K562 (cell line): ENCODE measurements around the gene CCK. TPM values are rescaled to one million over a fixed set of nuclear protein-coding genes. Genes with fewer than 3 reads are reported as not detected.
A peak's percentile ranks its signal among the peaks of the same experiment; 100 is the strongest.

Source experiments
- ASH1L ChIP-seq: fragments of 450-650 bp; IDR thresholded peaks from 2 replicates; pipeline ENCODE4 v1.6.1; 2018; ENCODE audit warnings: borderline replicate concordance, mild to moderate bottlenecking, low read depth; ENCODE audit not compliant: partially characterized antibody
- BRF1 ChIP-seq: IDR thresholded peaks from 3 replicates; pipeline ENCODE4 v1.6.1; 2011; ENCODE audit warnings: borderline replicate concordance, mild to moderate bottlenecking; ENCODE audit not compliant: insufficient read length; ENCODE audit errors: extremely low read depth
- CAMTA2 ChIP-seq: fragments of 250-450 bp; sonication (Bioruptor Pico); conservative IDR thresholded peaks from 2 replicates; pipeline ENCODE4 v1.5.1; 2022
- HNRNPLL ChIP-seq: fragments of 200-400 bp; formaldehyde crosslinking; IDR thresholded peaks from 2 replicates; pipeline ENCODE4 v1.6.1; 2017; ENCODE audit warnings: low read length, low read depth, mild to moderate bottlenecking; ENCODE audit not compliant: poor library complexity, severe bottlenecking
- L3MBTL2 ChIP-seq: fragments of 450-650 bp; IDR thresholded peaks from 2 replicates; pipeline ENCODE4 v1.6.1; 2016; ENCODE audit warnings: mild to moderate bottlenecking, moderate library complexity
- MBD1 ChIP-seq: fragments of 250-450 bp; sonication (Bioruptor Pico); IDR thresholded peaks from 2 replicates; pipeline ENCODE4 v1.8.0; 2022; ENCODE audit warnings: inconsistent platforms
- PTTG1 ChIP-seq: fragments of 450-650 bp; IDR thresholded peaks from 2 replicates; pipeline ENCODE4 v1.6.1; 2016; ENCODE audit warnings: low read depth, mild to moderate bottlenecking, missing genetic modification characterization, missing compliant biosample characterization
- SAP30 ChIP-seq: fragments of 200-600 bp; sonication (generic); IDR thresholded peaks from 2 replicates; pipeline ENCODE4 v1.6.1; 2012; ENCODE audit warnings: borderline replicate concordance, low read depth, mild to moderate bottlenecking, moderate library complexity, low read length, control low read depth, inconsistent platforms; ENCODE audit not compliant: insufficient read depth, poor library complexity, severe bottlenecking
- THRB ChIP-seq: fragments of 450-650 bp; formaldehyde crosslinking; conservative IDR thresholded peaks from 2 replicates; pipeline ENCODE4 v1.4.0; 2022; ENCODE audit warnings: mild to moderate bottlenecking, missing genetic modification characterization
- TOE1 ChIP-seq, 2 experiments: fragments of 450-650 bp in 1 of 2; sonication (generic) in 1 of 2; formaldehyde crosslinking in 1 of 2; IDR thresholded peaks; 2 replicates each; pipeline versions ENCODE4 v1.7.1 to v1.8.0; 2016 to 2022; ENCODE audit warnings: borderline replicate concordance in 2 of 2, mild to moderate bottlenecking in 2 of 2, antibody characterized with exemption in 1 of 2, inconsistent platforms in 1 of 2, low read depth in 1 of 2, missing genetic modification reagents in 1 of 2, moderate library complexity in 1 of 2
- YY1 ChIP-seq, 3 experiments: IDR thresholded peaks; 2 replicates each; pipeline ENCODE4 v1.6.1; 2011; ENCODE audit warnings: low read length in 2 of 3, mild to moderate bottlenecking in 2 of 3, moderate library complexity in 2 of 3, borderline replicate concordance in 1 of 3, control low read depth in 1 of 3, low read depth in 1 of 3; ENCODE audit not compliant: insufficient read depth in 3 of 3, insufficient replicate concordance in 2 of 3, control insufficient read depth in 1 of 3, insufficient read length in 1 of 3; ENCODE audit errors: extremely low read depth in 1 of 3
- polyA plus RNA-seq, 8 experiments: library from polyadenylated mRNA; depleted of rRNA in 4 of 8; stranded (reverse) in 5 of 8; unstranded in 3 of 8; fragments of >200 nt; fragmentation: Nextera tagmentation in 2 of 8; fragmentation: Illumina TruSeq in 1 of 8; extraction: Ambion mirVana in 2 of 8; extraction: Trizol in 1 of 8; gene quantifications; 2 replicates each; pipeline versions ENCODE4 v1.2.1 to v1.2.3, GENCODE V29; 2011 to 2014; ENCODE audit warnings: inconsistent platforms in 1 of 8, missing spikeins in 1 of 8
- total RNA-seq, 7 experiments: library from RNA; depleted of rRNA in 6 of 7; stranded (reverse); fragments of >200 nt in 6 of 7; fragmentation: Illumina TruSeq in 2 of 7; extraction: Trizol in 2 of 7; gene quantifications; 2 replicates each; pipeline versions ENCODE4 v1.2.1 to v1.2.3, GENCODE V29; 2011 to 2021; ENCODE audit warnings: low replicate concordance in 1 of 7
- TF ChIP-seq, protein P1 (sequence below): fragments of 450-650 bp; formaldehyde crosslinking; IDR thresholded peaks from 2 replicates; pipeline ENCODE4 v1.4.0; 2020; ENCODE audit warnings: mild to moderate bottlenecking, mixed read lengths
- TF ChIP-seq, protein P2 (sequence below): sonication (generic); formaldehyde crosslinking; IDR thresholded peaks from 2 replicates; pipeline ENCODE4 v1.5.0; 2020; ENCODE audit warnings: missing genetic modification reagents
- TF ChIP-seq, protein P3 (sequence below), 2 experiments: IDR thresholded peaks; 2 replicates each; pipeline ENCODE4 v1.6.1; 2011; ENCODE audit warnings: borderline replicate concordance in 1 of 2, control low read depth in 1 of 2, low read depth in 1 of 2, low read length in 1 of 2, mild to moderate bottlenecking in 1 of 2, mixed read lengths in 1 of 2, moderate library complexity in 1 of 2; ENCODE audit not compliant: insufficient read depth in 1 of 2, insufficient read length in 1 of 2, poor library complexity in 1 of 2, severe bottlenecking in 1 of 2; ENCODE audit errors: extremely low read depth in 1 of 2

The CCK gene
- total and polyA plus RNA-seq, 9 of the 15 experiments (the other 6 are each of a cell fraction or from before 2014, with no cell fraction given): not detected

GRCh38 chr3:42226470-42227425 is 39.2 kb downstream of the CCK start (continued):
- TF ChIP-seq THRB (CRISPR knock-in tag) (0 out of 2 replicates have a peak, but pooled peaks have one; percentile 30), SAP30 (no peak), CAMTA2 (CRISPR knock-in tag) (no peak), BRF1 (no peak), HNRNPLL (no peak), TOE1 (IDR thresholded peaks at IDR 0.05; ENCODE audit: borderline replicate concordance) (peak; percentile 89), TOE1 (CRISPR knock-in tag; IDR thresholded peaks at IDR 0.05; ENCODE audit: borderline replicate concordance, low read depth) (no peak), YY1 (IDR thresholded peaks at IDR 0.05; ENCODE audit: borderline replicate concordance in 1 of 3, control insufficient read depth in 1 of 3, extremely low read depth in 1 of 3, insufficient read depth in 3 of 3, insufficient read length in 1 of 3, insufficient replicate concordance in 2 of 3, low read depth in 1 of 3, low read length in 2 of 3) (peak in 1 of 3 experiments; percentile 26), L3MBTL2 (peak; percentile 26; the same call in 1 of the 2 replicates), PTTG1 (tag) (no peak), MBD1 (CRISPR knock-in tag) (no peak), ASH1L (no peak)
- TF ChIP-seq, protein P1, sequence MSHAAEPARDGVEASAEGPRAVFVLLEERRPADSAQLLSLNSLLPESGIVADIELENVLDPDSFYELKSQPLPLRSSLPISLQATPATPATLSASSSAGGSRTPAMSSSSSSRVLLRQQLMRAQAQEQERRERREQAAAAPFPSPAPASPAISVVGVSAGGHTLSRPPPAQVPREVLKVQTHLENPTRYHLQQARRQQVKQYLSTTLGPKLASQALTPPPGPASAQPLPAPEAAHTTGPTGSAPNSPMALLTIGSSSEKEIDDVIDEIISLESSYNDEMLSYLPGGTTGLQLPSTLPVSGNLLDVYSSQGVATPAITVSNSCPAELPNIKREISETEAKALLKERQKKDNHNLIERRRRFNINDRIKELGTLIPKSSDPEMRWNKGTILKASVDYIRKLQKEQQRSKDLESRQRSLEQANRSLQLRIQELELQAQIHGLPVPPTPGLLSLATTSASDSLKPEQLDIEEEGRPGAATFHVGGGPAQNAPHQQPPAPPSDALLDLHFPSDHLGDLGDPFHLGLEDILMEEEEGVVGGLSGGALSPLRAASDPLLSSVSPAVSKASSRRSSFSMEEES (CRISPR knock-in tag): peak; percentile 88
- TF ChIP-seq, protein P2, sequence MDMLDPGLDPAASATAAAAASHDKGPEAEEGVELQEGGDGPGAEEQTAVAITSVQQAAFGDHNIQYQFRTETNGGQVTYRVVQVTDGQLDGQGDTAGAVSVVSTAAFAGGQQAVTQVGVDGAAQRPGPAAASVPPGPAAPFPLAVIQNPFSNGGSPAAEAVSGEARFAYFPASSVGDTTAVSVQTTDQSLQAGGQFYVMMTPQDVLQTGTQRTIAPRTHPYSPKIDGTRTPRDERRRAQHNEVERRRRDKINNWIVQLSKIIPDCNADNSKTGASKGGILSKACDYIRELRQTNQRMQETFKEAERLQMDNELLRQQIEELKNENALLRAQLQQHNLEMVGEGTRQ: peak; percentile 68
- TF ChIP-seq, protein P3, sequence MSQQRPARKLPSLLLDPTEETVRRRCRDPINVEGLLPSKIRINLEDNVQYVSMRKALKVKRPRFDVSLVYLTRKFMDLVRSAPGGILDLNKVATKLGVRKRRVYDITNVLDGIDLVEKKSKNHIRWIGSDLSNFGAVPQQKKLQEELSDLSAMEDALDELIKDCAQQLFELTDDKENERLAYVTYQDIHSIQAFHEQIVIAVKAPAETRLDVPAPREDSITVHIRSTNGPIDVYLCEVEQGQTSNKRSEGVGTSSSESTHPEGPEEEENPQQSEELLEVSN (IDR thresholded peaks at IDR 0.05; ENCODE audit: borderline replicate concordance in 1 of 2, extremely low read depth in 1 of 2, insufficient read depth in 1 of 2, insufficient read length in 1 of 2, low read depth in 1 of 2, low read length in 1 of 2, poor library complexity in 1 of 2, severe bottlenecking in 1 of 2): peak in 1 of 2 experiments; percentile 17
